Activated CD4-positive, CD25-positive, alpha-beta regulatory T cell treated with anti-CD3 and anti-CD28 coated beads, Interleukin-2, amount 50 U/mL, for 16 hours (primary cell): Measurements from ENCODE around the gene FAXDC2.

Experiments
- DNase-seq: peaks from one replicate; pipeline ENCODE4 v3.0.0-alpha.2; 2020; ENCODE audit warnings: low read depth, low spot score

The FAXDC2 gene

GRCh38 chr5:154850255-154851062, at the start of gene FAXDC2:
Gene FAXDC2, minus strand, starts transcription at chr5:154850603. Its CDS starts 12,425 bp downstream, at chr5:154838178.
- no peak for DNase-seq

- no peak for DNase-seq
Measured at GRCh38 chr5:154900066-154900465, 49.7 kb upstream of the FAXDC2 start.

GRCh38 chr5:154899151-154899816, 48.9 kb upstream of the FAXDC2 start:
- DNase-seq, result no peak

GRCh38 chr5:154898210-154898609, 47.8 kb upstream of the FAXDC2 start:
- DNase-seq, result no peak

- no peak for DNase-seq
Measured at GRCh38 chr5:154896562-154897165, 46.3 kb upstream of the FAXDC2 start.

GRCh38 chr5:154895606-154896561, 45.5 kb upstream of the FAXDC2 start:
- DNase-seq, result no peak

- no peak for DNase-seq
Measured at GRCh38 chr5:154893381-154893780, 43.0 kb upstream of the FAXDC2 start.

- DNase-seq, result no peak
Measured at GRCh38 chr5:154892369-154892771, 42.0 kb upstream of the FAXDC2 start.

- no peak for DNase-seq
Measured at GRCh38 chr5:154885439-154885838, 35.0 kb upstream of the FAXDC2 start.

GRCh38 chr5:154884424-154884823, 34.0 kb upstream of the FAXDC2 start:
- no peak for DNase-seq

- DNase-seq, result no peak
Measured at GRCh38 chr5:154881986-154882385, 31.6 kb upstream of the FAXDC2 start.

- no peak for DNase-seq
Measured at GRCh38 chr5:154878642-154879335, 28.4 kb upstream of the FAXDC2 start.

- DNase-seq, result no peak
Measured at GRCh38 chr5:154873791-154874331, 23.5 kb upstream of the FAXDC2 start.

GRCh38 chr5:154871734-154872133, 21.3 kb upstream of the FAXDC2 start:
- DNase-seq, result no peak

- no peak for DNase-seq
Measured at GRCh38 chr5:154868702-154869101, 18.3 kb upstream of the FAXDC2 start.

GRCh38 chr5:154866841-154867240, 16.4 kb upstream of the FAXDC2 start:
- no peak for DNase-seq

GRCh38 chr5:154865466-154866184, 15.2 kb upstream of the FAXDC2 start:
- DNase-seq, result no peak

GRCh38 chr5:154863291-154864080, 13.1 kb upstream of the FAXDC2 start:
- no peak for DNase-seq

- DNase-seq, result no peak
Measured at GRCh38 chr5:154862766-154863165, 12.4 kb upstream of the FAXDC2 start.
